ENCODE results near the gene ABCD1. TPM values are rescaled to one million over a fixed set of nuclear protein-coding genes. Genes with fewer than 3 reads are reported as not detected.
A peak's percentile ranks its signal among the peaks of the same experiment; 100 is the strongest.

ABCD1 gene
- total RNA-seq, 1 donor from 2014 or later = 0.79 TPM

GRCh38 chrX:153793291-153793690 is 68.6 kb downstream of the ABCD1 start:
- Histone ChIP-seq H3K9ac (peak overlapping the region; percentile 67), H3K4me2 (peak overlapping the region; percentile 83), H3K27ac (no peak overlapping the region), H2AFZ (replicated peaks) (no peak overlapping the region), H3K27me3 (no peaks in the 10 kb centered on the region), H3K79me2 (ENCODE audit: low read depth) (peaks cover 42% of the 10 kb centered on the region), H3K4me3 (peak overlapping the region; percentile 70), H3F3A (ENCODE audit: low read depth) (no peaks in the 10 kb centered on the region), H3K4me1 (peaks cover 3% of the 10 kb centered on the region), H3K36me3 (no peaks in the 10 kb centered on the region), H4K20me1 (ENCODE audit: low read depth) (no peaks in the 10 kb centered on the region), H3K9me3 (ENCODE audit: low read depth) (no peaks in the 10 kb centered on the region)
- Mint-ChIP-seq H3K27me3 (ENCODE audit: insufficient read depth, low read depth) (no peaks in the 10 kb centered on the region), H3K36me3 (no peaks in the 10 kb centered on the region), H3K27ac (peak overlapping the region; percentile 91), H3K4me3 (peak overlapping the region; percentile 94), H3K9me3 (peaks cover 31% of the 10 kb centered on the region), H3K4me1 (peaks cover 13% of the 10 kb centered on the region)
- DNase-seq (ENCODE audit: low spot score) = no peak
- TF ChIP-seq EZH2phosphoT487 (IDR thresholded peaks at IDR 0.05) (no peak), CTCF (IDR thresholded peaks at IDR 0.05) (no peak), EZH2 (IDR thresholded peaks at IDR 0.05) (no peak)

Other genes with a start within 250 kb of the ABCD1 start
- 0.37 TPM in 1 of 2 replicates, not detected in the other for gene BGN, start 229.9 kb upstream of the ABCD1 start, total RNA-seq (ENCODE audit: low replicate concordance)
- gene ATP2B3, start 207.2 kb upstream of the ABCD1 start, total RNA-seq (ENCODE audit: low replicate concordance) = 0.59 TPM in 1 of 2 replicates, not detected in the other
- 15.2 and 22.2 TPM in 2 replicates for gene CCNQ, start 125.7 kb upstream of the ABCD1 start, total RNA-seq (ENCODE audit: low replicate concordance)
- 0.21 and 2.0 TPM in 2 replicates for gene DUSP9, start 77.7 kb upstream of the ABCD1 start, total RNA-seq (ENCODE audit: low replicate concordance)
- 19.7 and 53.5 TPM in 2 replicates for gene PNCK, start 51.0 kb upstream of the ABCD1 start, total RNA-seq (ENCODE audit: low replicate concordance)
- 94.1 and 191 TPM in 2 replicates for gene SLC6A8, start 36.9 kb upstream of the ABCD1 start, total RNA-seq (ENCODE audit: low replicate concordance)
- 52.5 and 68.7 TPM in 2 replicates for gene BCAP31, start 469 bp upstream of the ABCD1 start, total RNA-seq (ENCODE audit: low replicate concordance)
- 0.25 and 0.71 TPM in 2 replicates for gene PLXNB3, start 39.4 kb downstream of the ABCD1 start, total RNA-seq (ENCODE audit: low replicate concordance)
- gene SRPK3, start 56.2 kb downstream of the ABCD1 start, total RNA-seq (ENCODE audit: low replicate concordance) = not detected in 2 replicates
- 40.3 and 50.6 TPM in 2 replicates for gene IDH3G, start 69.5 kb downstream of the ABCD1 start, total RNA-seq (ENCODE audit: low replicate concordance)
- gene SSR4, start 69.8 kb downstream of the ABCD1 start, total RNA-seq (ENCODE audit: low replicate concordance) = 58.4 and 112 TPM in 2 replicates
- 1.9 and 5.2 TPM in 2 replicates for gene PDZD4, start 105.7 kb downstream of the ABCD1 start, total RNA-seq (ENCODE audit: low replicate concordance)
- 0.49 and 1.7 TPM in 2 replicates for gene L1CAM, start 161.3 kb downstream of the ABCD1 start, total RNA-seq (ENCODE audit: low replicate concordance)
- gene AVPR2, start 179.8 kb downstream of the ABCD1 start, total RNA-seq (ENCODE audit: low replicate concordance) = not detected in 2 replicates
- 5.1 and 17.9 TPM in 2 replicates for gene ARHGAP4, start 201.4 kb downstream of the ABCD1 start, total RNA-seq (ENCODE audit: low replicate concordance)
- gene NAA10, start 210.2 kb downstream of the ABCD1 start, total RNA-seq (ENCODE audit: low replicate concordance) = 55.5 and 113 TPM in 2 replicates
- 5.4 and 9.3 TPM in 2 replicates for gene RENBP, start 219.8 kb downstream of the ABCD1 start, total RNA-seq (ENCODE audit: low replicate concordance)
- 20.7 and 57.7 TPM in 2 replicates for gene HCFC1, start 247.0 kb downstream of the ABCD1 start, total RNA-seq (ENCODE audit: low replicate concordance)
- 2.4 and 6.8 TPM in 2 replicates for gene TMEM187, start 247.9 kb downstream of the ABCD1 start, total RNA-seq (ENCODE audit: low replicate concordance)

All from neural progenitor cell (in vitro differentiated cells).